ENCODE results near the gene PSTPIP2. TPM values are rescaled to one million over a fixed set of nuclear protein-coding genes. Genes with fewer than 3 reads are reported as not detected.

The PSTPIP2 gene
- total RNA-seq, 1 experiment from 2014 or later = not detected

GRCh38 chr18:46009125-46009840 is 62.8 kb downstream of the PSTPIP2 start:
- ChIA-PET POLR2A (ENCODE audit: unreplicated experiment) (no interaction called here), CTCF (no interaction called here)
- intact Hi-C loops (cut with micrococcal nuclease; ENCODE audit: unreplicated experiment) = no loop called here
- no peaks in the 10 kb centered on the region for H4K20me1 ChIP-seq (ENCODE audit: insufficient read depth)
- H3K4me3 ChIP-seq = no peak overlapping the region
- DNase-seq = no peak
- no peaks in the 10 kb centered on the region for H3K36me3 ChIP-seq (ENCODE audit: low read depth)
- no peaks in the 10 kb centered on the region for H3K27me3 ChIP-seq (ENCODE audit: insufficient read depth, low read depth)
- H3K79me2 ChIP-seq (ENCODE audit: low read depth) = no peaks in the 10 kb centered on the region
- TF ChIP-seq EZH2 (IDR thresholded peaks at IDR 0.05; ENCODE audit: low read depth) = no peak
- TF ChIP-seq CTCF (conservative IDR thresholded peaks at IDR 0.05) = no peak
- H3K9me3 ChIP-seq (ENCODE audit: insufficient read depth, low read depth) = no peaks in the 10 kb centered on the region
- no peaks in the 10 kb centered on the region for H3K9me2 ChIP-seq (ENCODE audit: insufficient read depth)
- no peak overlapping the region for H3K4me2 ChIP-seq
- no peaks in the 10 kb centered on the region for H3K4me1 ChIP-seq (replicated peaks; ENCODE audit: insufficient read depth)
- no peak overlapping the region for H2AFZ ChIP-seq
- H3F3A ChIP-seq (ENCODE audit: insufficient read depth, low read depth) = no peaks in the 10 kb centered on the region
- no TSS peak for BruUV-seq (replicated peaks)
- no peak overlapping the region for H3K27ac ChIP-seq

- TF ChIP-seq EZH2 (IDR thresholded peaks at IDR 0.05; ENCODE audit: low read depth) = no peak
- no peak overlapping the region for H2AFZ ChIP-seq
- no peaks in the 10 kb centered on the region for H3K9me3 ChIP-seq (ENCODE audit: insufficient read depth, low read depth)
- POLR2A ChIA-PET (ENCODE audit: unreplicated experiment) = no interaction called here
- BruUV-seq (replicated peaks) = no TSS peak
- CTCF ChIA-PET = no interaction called here
- H3K4me3 ChIP-seq = no peak overlapping the region
- H3K36me3 ChIP-seq (ENCODE audit: low read depth) = no peaks in the 10 kb centered on the region
- H3K27me3 ChIP-seq (ENCODE audit: insufficient read depth, low read depth) = no peaks in the 10 kb centered on the region
- no peak for DNase-seq
- H3K79me2 ChIP-seq (ENCODE audit: low read depth) = no peaks in the 10 kb centered on the region
- no peak overlapping the region for H3K4me2 ChIP-seq
- no peaks in the 10 kb centered on the region for H4K20me1 ChIP-seq (ENCODE audit: insufficient read depth)
- H3F3A ChIP-seq (ENCODE audit: insufficient read depth, low read depth) = no peaks in the 10 kb centered on the region
- no peak overlapping the region for H3K27ac ChIP-seq
- no peaks in the 10 kb centered on the region for H3K4me1 ChIP-seq (replicated peaks; ENCODE audit: insufficient read depth)
- intact Hi-C loops (cut with micrococcal nuclease; ENCODE audit: unreplicated experiment) = no loop called here
- no peaks in the 10 kb centered on the region for H3K9me2 ChIP-seq (ENCODE audit: insufficient read depth)
Measured at GRCh38 chr18:46008531-46008930, 63.5 kb downstream of the PSTPIP2 start.

GRCh38 chr18:46007165-46007564 is 64.9 kb downstream of the PSTPIP2 start:
- Histone ChIP-seq H3F3A (ENCODE audit: insufficient read depth, low read depth) (no peaks in the 10 kb centered on the region), H3K4me3 (no peak overlapping the region), H3K36me3 (ENCODE audit: low read depth) (no peaks in the 10 kb centered on the region), H4K20me1 (ENCODE audit: insufficient read depth) (no peaks in the 10 kb centered on the region), H3K9me3 (ENCODE audit: insufficient read depth, low read depth) (0 out of 2 replicates have a peak, but pooled peaks cover 2% of the 10 kb centered on the region), H2AFZ (no peak overlapping the region), H3K4me2 (no peak overlapping the region), H3K79me2 (ENCODE audit: low read depth) (no peaks in the 10 kb centered on the region), H3K27me3 (ENCODE audit: insufficient read depth, low read depth) (no peaks in the 10 kb centered on the region), H3K27ac (no peak overlapping the region), H3K4me1 (replicated peaks; ENCODE audit: insufficient read depth) (no peaks in the 10 kb centered on the region), H3K9me2 (ENCODE audit: insufficient read depth) (no peaks in the 10 kb centered on the region)
- BruUV-seq (replicated peaks) = no TSS peak
- ChIA-PET POLR2A (ENCODE audit: unreplicated experiment) (no interaction called here), CTCF (no interaction called here)
- intact Hi-C loops (cut with micrococcal nuclease; ENCODE audit: unreplicated experiment) = no loop called here
- no peak for DNase-seq
- TF ChIP-seq CTCF (conservative IDR thresholded peaks at IDR 0.05) = no peak
- TF ChIP-seq EZH2 (IDR thresholded peaks at IDR 0.05; ENCODE audit: low read depth) = no peak

GRCh38 chr18:46002934-46003333 is 69.1 kb downstream of the PSTPIP2 start:
- Histone ChIP-seq H3K79me2 (ENCODE audit: low read depth) (no peaks in the 10 kb centered on the region), H3K4me1 (replicated peaks; ENCODE audit: insufficient read depth) (no peaks in the 10 kb centered on the region), H3K4me3 (no peak overlapping the region), H3K27me3 (ENCODE audit: insufficient read depth, low read depth) (no peaks in the 10 kb centered on the region), H3K36me3 (ENCODE audit: low read depth) (no peaks in the 10 kb centered on the region), H3F3A (ENCODE audit: insufficient read depth, low read depth) (no peaks in the 10 kb centered on the region), H2AFZ (no peak overlapping the region), H3K9me3 (ENCODE audit: insufficient read depth, low read depth) (0 out of 2 replicates have a peak, but pooled peaks cover 5% of the 10 kb centered on the region), H4K20me1 (ENCODE audit: insufficient read depth) (no peaks in the 10 kb centered on the region), H3K27ac (no peak overlapping the region), H3K4me2 (no peak overlapping the region), H3K9me2 (ENCODE audit: insufficient read depth) (no peaks in the 10 kb centered on the region; the same call in 1 of the 2 replicates)
- intact Hi-C loops (cut with micrococcal nuclease; ENCODE audit: unreplicated experiment) = no loop called here
- no peak for TF ChIP-seq CTCF (conservative IDR thresholded peaks at IDR 0.05)
- TF ChIP-seq EZH2 (IDR thresholded peaks at IDR 0.05; ENCODE audit: low read depth) = no peak
- CTCF ChIA-PET = no interaction called here
- BruUV-seq (replicated peaks) = no TSS peak
- POLR2A ChIA-PET (ENCODE audit: unreplicated experiment) = no interaction called here
- no peak for DNase-seq

Data from PC-9 (cell line).